Panc1 (cell line): ENCODE data around the gene UNC50. TPM values are rescaled to one million over a fixed set of nuclear protein-coding genes. Genes with fewer than 3 reads are reported as not detected.

ENCODE experiments used
- ATAC-seq: fragments of 200-7000 bp; cut with Tn5 transposase; 2 replicates; pipeline ENCODE4 v1.9.1; 2020; ENCODE audit warnings: mild to moderate bottlenecking, moderate library complexity
- BruUV-seq: library from RNA; stranded (reverse); fragments of 400-500 nt; replicated peaks from 2 replicates; lab custom pipeline; 2021; lab: Mats Ljungman, UMichigan
- CTCF ChIA-PET: fragments of 300-600 bp; sonication (Branson Sonifier 250); formaldehyde crosslinking; loops from one replicate; lab custom pipeline; 2022; ENCODE audit warnings: antibody characterized with exemption; lab: Charles Lee
- POLR2A ChIA-PET: fragments of 300-600 bp; sonication (Branson Sonifier 250); formaldehyde crosslinking; loops from one replicate; lab custom pipeline; 2022; ENCODE audit warnings: antibody characterized with exemption; lab: Charles Lee
- DNase-seq: peaks from one replicate; pipeline ENCODE4 v3.0.0-alpha.2; 2010; ENCODE audit warnings: low read depth, low spot score
- H3K27ac ChIP-seq: 2 replicates; pipeline ENCODE4 v1.5.1; 2011; ENCODE audit warnings: mild to moderate bottlenecking, low read length, inconsistent platforms
- H3K27me3 ChIP-seq: fragments of 200-500 bp; sonication (Bioruptor generic); 2 replicates; pipeline ENCODE4 v1.6.0; 2014; ENCODE audit warnings: low read length, inconsistent platforms; ENCODE audit not compliant: control insufficient read depth, insufficient read depth
- H3K36me3 ChIP-seq: fragments of 200-500 bp; sonication (Bioruptor generic); 2 replicates; pipeline ENCODE4 v1.5.1; 2014; ENCODE audit warnings: inconsistent platforms, mild to moderate bottlenecking, low read length, moderate library complexity; ENCODE audit not compliant: control insufficient read depth, insufficient read depth
- H3K4me1 ChIP-seq: 2 replicates; pipeline ENCODE4 v1.5.1; 2011; ENCODE audit warnings: inconsistent platforms, mild to moderate bottlenecking, low read length, moderate library complexity; ENCODE audit not compliant: control insufficient read depth, insufficient read depth
- H3K4me3 ChIP-seq, 2 experiments: 2 replicates each; pipeline ENCODE4 v1.5.1; 2011 to 2012; ENCODE audit warnings: low read depth in 2 of 2, low read length in 2 of 2, mild to moderate bottlenecking in 2 of 2, inconsistent platforms in 1 of 2, moderate library complexity in 1 of 2
- H3K9me3 ChIP-seq: fragments of 200-500 bp; sonication (Bioruptor generic); 2 replicates; pipeline ENCODE4 v1.5.1; 2014; ENCODE audit warnings: low read depth, mild to moderate bottlenecking, inconsistent platforms, low read length, moderate library complexity; ENCODE audit not compliant: control insufficient read depth, insufficient read depth
- CTCF ChIP-seq: fragments of 450-650 bp; IDR thresholded peaks from 2 replicates; pipeline ENCODE4 v1.5.1; 2017; ENCODE audit warnings: mild to moderate bottlenecking
- POLR2AphosphoS5 ChIP-seq: IDR thresholded peaks from 2 replicates; pipeline ENCODE4 v1.6.1; 2012; ENCODE audit warnings: mild to moderate bottlenecking, low read depth, low read length, moderate library complexity
- SIN3A ChIP-seq: IDR thresholded peaks from 2 replicates; pipeline ENCODE4 v1.6.1; 2012; ENCODE audit warnings: low read depth, mild to moderate bottlenecking, low read length, moderate library complexity, borderline replicate concordance; ENCODE audit not compliant: insufficient read depth
- TCF7L2 ChIP-seq: IDR thresholded peaks from 2 replicates; pipeline ENCODE4 v1.6.1; 2011; ENCODE audit warnings: mild to moderate bottlenecking, low read depth, low read length, inconsistent platforms
- in situ Hi-C: cut with HindIII; loops from 2 replicates; pipeline ENCODE4 v1.10.0; 2016; ENCODE audit warnings: low sequenced_read_pairs, low pct_unique_long_range_greater_than_20kb
- intact Hi-C: fragments of 100-400 bp; cut with micrococcal nuclease; formaldehyde crosslinking; loops from one replicate; pipeline ENCODE4 v1.10.0; 2022; ENCODE audit not compliant: unreplicated experiment
- total RNA-seq: library from RNA; stranded (reverse); gene quantifications from one replicate; pipeline ENCODE4 v1.2.1, GENCODE V29; 2021; ENCODE audit not compliant: unreplicated experiment
- TF ChIP-seq, protein P1 (sequence below), 2 experiments: IDR thresholded peaks; 2 replicates each; pipeline ENCODE4 v1.6.1; 2011 to 2012; ENCODE audit warnings: low read depth in 2 of 2, control low read depth in 1 of 2, low read length in 1 of 2, mild to moderate bottlenecking in 1 of 2, moderate library complexity in 1 of 2; ENCODE audit not compliant: insufficient read depth in 1 of 2

Gene UNC50
- total RNA-seq, 1 experiment from 2014 or later: 43.6 TPM

- in situ Hi-C loops: no loop called here
- no peak for DNase-seq
- TF ChIP-seq CTCF: no peak
- no peak for TF ChIP-seq SIN3A
- TF ChIP-seq, protein P1, sequence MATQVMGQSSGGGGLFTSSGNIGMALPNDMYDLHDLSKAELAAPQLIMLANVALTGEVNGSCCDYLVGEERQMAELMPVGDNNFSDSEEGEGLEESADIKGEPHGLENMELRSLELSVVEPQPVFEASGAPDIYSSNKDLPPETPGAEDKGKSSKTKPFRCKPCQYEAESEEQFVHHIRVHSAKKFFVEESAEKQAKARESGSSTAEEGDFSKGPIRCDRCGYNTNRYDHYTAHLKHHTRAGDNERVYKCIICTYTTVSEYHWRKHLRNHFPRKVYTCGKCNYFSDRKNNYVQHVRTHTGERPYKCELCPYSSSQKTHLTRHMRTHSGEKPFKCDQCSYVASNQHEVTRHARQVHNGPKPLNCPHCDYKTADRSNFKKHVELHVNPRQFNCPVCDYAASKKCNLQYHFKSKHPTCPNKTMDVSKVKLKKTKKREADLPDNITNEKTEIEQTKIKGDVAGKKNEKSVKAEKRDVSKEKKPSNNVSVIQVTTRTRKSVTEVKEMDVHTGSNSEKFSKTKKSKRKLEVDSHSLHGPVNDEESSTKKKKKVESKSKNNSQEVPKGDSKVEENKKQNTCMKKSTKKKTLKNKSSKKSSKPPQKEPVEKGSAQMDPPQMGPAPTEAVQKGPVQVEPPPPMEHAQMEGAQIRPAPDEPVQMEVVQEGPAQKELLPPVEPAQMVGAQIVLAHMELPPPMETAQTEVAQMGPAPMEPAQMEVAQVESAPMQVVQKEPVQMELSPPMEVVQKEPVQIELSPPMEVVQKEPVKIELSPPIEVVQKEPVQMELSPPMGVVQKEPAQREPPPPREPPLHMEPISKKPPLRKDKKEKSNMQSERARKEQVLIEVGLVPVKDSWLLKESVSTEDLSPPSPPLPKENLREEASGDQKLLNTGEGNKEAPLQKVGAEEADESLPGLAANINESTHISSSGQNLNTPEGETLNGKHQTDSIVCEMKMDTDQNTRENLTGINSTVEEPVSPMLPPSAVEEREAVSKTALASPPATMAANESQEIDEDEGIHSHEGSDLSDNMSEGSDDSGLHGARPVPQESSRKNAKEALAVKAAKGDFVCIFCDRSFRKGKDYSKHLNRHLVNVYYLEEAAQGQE (IDR thresholded peaks at IDR 0.05; ENCODE audit: insufficient read depth in 1 of 2, low read depth in 2 of 2, low read length in 1 of 2): no peak
- no peak for TF ChIP-seq TCF7L2
- no peak for TF ChIP-seq POLR2AphosphoS5
- Histone ChIP-seq H3K9me3 (no peaks in the 10 kb centered on the region), H3K27me3 (no peaks in the 10 kb centered on the region), H3K4me3 (no peak overlapping the region), H3K36me3 (no peaks in the 10 kb centered on the region), H3K27ac (no peak overlapping the region), H3K4me1 (no peaks in the 10 kb centered on the region)
- ChIA-PET CTCF (no interaction called here), POLR2A (no interaction called here)
- intact Hi-C loops: no loop called here
- BruUV-seq: no TSS peak
- ATAC-seq: no peak
Observed at GRCh38 chr2:98582523-98582922, 25.9 kb upstream of the UNC50 start.

DNA sequence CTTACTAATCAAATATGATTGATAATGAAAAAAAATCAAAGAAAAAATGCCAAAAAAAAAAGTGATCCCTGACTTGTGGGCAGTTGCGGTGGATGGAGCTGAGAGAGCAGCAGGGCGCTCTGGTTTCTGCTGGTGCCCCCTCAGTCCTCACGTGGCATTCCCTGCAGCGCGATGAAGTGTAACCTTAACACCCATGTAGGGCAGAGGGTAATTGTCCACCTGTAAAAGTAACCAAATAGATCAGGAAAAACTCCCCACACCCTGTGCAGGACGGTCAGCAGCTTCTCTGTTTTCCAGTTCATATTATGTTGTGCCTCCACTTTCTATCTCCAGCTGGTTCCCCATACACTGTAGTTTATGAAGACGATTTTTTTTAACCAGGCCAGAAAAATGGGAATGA, 25.1 kb upstream of the UNC50 start:
- DNase-seq (no peak), ATAC-seq (no peak)
- ChIA-PET POLR2A (no interaction called here), CTCF (no interaction called here)
- BruUV-seq: no TSS peak
- no peaks in the 10 kb centered on the region for H3K4me1 ChIP-seq
- no peak overlapping the region for H3K27ac ChIP-seq
- intact Hi-C loops: no loop called here
- TF ChIP-seq TCF7L2: no peak
- no peak for TF ChIP-seq SIN3A
- no peak for TF ChIP-seq CTCF
- TF ChIP-seq POLR2AphosphoS5: no peak
- TF ChIP-seq, protein P1 (IDR thresholded peaks at IDR 0.05; ENCODE audit: insufficient read depth in 1 of 2, low read depth in 2 of 2, low read length in 1 of 2): no peak
- H3K4me3 ChIP-seq: no peak overlapping the region
- H3K9me3 ChIP-seq: no peaks in the 10 kb centered on the region
- in situ Hi-C loops: no loop called here
- H3K36me3 ChIP-seq: no peaks in the 10 kb centered on the region
- no peaks in the 10 kb centered on the region for H3K27me3 ChIP-seq
